Fibroblast of peridontal ligament (primary cell): Measurements from ENCODE around the gene RASD2.
A peak's percentile ranks its signal among the peaks of the same experiment; 100 is the strongest.

ENCODE experiments used
- DNase-seq: peaks from one replicate; pipeline ENCODE4 v3.0.0-alpha.2; 2010; ENCODE audit errors: extremely low read depth

Gene RASD2

GRCh38 chr22:35518811-35519210 is 21.8 kb upstream of the RASD2 start:
- DNase-seq, result no peak

- no peak for DNase-seq
Measured at GRCh38 chr22:35519306-35520000, 21.2 kb upstream of the RASD2 start.

GRCh38 chr22:35521358-35522224 is 19.0 kb upstream of the RASD2 start:
- DNase-seq, result no peak

GRCh38 chr22:35522225-35523149 is 18.1 kb upstream of the RASD2 start:
- DNase-seq, result peak; percentile 13

GRCh38 chr22:35523167-35523947 is 17.3 kb upstream of the RASD2 start:
- DNase-seq, result no peak

- peak; percentile 60 for DNase-seq
Measured at GRCh38 chr22:35524966-35525686, 15.5 kb upstream of the RASD2 start.

- no peak for DNase-seq
Measured at GRCh38 chr22:35525687-35526332, 14.8 kb upstream of the RASD2 start.

- no peak for DNase-seq
Measured at GRCh38 chr22:35526333-35526979, 14.2 kb upstream of the RASD2 start.

GRCh38 chr22:35528927-35529326 is 11.7 kb upstream of the RASD2 start:
- no peak for DNase-seq

- no peak for DNase-seq
Measured at GRCh38 chr22:35530700-35531099, 9.9 kb upstream of the RASD2 start.

GRCh38 chr22:35531202-35531601 is 9.4 kb upstream of the RASD2 start:
- no peak for DNase-seq

GRCh38 chr22:35531676-35532075 is 9.0 kb upstream of the RASD2 start:
- DNase-seq, result no peak

GRCh38 chr22:35533365-35534029 is 7.1 kb upstream of the RASD2 start:
- DNase-seq, result no peak

GRCh38 chr22:35534091-35534490 is 6.5 kb upstream of the RASD2 start:
- no peak for DNase-seq

- no peak for DNase-seq
Measured at GRCh38 chr22:35537232-35537631, 3.4 kb upstream of the RASD2 start.

GRCh38 chr22:35538801-35539321 is 1.8 kb upstream of the RASD2 start:
- no peak for DNase-seq

GRCh38 chr22:35539487-35539886 is 1.1 kb upstream of the RASD2 start:
- no peak for DNase-seq

- DNase-seq, result no peak
Measured at GRCh38 chr22:35539910-35540594, 579 bp upstream of the RASD2 start.
